Superior temporal gyrus (tissue), 1 donor: ENCODE results near the gene DRAM1.

Experiments
- DNase-seq: peaks from one replicate; pipeline ENCODE4 v3.0.0-alpha.2; 2016; ENCODE audit errors: extremely low spot score

DRAM1 gene

DNA sequence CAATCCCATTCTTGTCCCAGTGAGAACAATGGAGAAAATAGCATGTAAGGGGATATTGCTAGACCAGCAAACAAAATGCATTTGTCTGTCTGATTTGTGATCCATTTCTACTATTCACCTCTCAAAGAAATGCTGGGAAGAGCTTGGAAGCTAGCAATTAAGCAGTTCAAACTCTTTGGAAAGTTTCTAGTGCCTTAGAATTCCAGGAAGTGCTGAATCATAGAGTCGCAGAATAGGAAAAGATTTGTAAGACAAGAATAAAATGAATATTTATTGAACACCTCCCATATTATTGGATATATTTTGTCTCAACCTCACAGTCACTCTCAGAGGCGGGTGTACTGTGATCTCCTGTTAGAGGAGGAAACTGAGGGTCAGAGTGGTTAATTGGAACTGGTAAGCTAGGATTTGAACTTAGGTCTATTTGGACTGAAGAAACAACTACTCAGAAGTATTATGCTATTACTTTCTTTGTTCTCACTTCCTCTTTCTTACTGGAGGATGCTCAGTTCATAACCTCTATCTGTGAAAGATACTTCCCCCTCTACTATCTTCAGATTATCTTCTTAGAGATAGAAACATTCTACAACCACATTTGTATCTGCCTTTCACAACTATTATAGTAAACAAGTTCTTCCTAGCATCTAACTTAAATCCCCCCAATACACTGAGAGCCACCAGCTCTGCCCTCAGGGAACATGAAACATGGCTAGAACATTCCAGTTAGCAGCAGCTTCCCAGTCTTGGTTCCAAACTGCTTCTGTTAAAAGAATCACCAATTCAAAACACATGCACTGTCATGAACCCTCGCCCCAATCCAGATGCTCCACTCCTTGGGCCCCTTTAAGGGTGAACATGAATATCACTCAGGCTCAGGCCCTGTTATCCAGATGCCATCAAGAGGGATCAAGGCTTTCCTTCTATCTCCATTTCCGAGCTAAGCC lies 64.2 kb downstream of the DRAM1 start:
- DNase-seq, result no peak

DNA sequence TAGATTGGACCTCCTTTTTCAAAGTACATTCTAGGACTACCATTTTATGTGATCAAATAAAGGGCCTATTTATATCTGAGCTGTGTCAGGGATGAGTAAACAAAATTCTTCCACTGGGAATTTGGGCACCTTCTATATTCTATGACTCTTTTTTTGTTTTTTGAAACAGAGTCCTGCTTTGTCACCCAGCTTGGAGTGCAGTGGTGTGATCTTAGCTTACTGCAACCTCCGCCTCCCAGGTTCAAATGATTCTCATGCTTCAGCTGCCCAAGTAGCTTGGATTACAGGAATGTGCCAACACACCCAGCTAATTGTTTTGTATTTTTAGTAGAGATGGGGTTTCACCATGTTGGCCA lies 64.8 kb downstream of the DRAM1 start:
- DNase-seq, result no peak

GRCh38 chr12:101945369-101946232 lies 68.2 kb downstream of the DRAM1 start:
- no peak for DNase-seq

- DNase-seq, result no peak
Observed at GRCh38 chr12:101946233-101946611, 68.8 kb downstream of the DRAM1 start.

- DNase-seq, result no peak
Observed at GRCh38 chr12:101947316-101947715, 69.9 kb downstream of the DRAM1 start.

DNA sequence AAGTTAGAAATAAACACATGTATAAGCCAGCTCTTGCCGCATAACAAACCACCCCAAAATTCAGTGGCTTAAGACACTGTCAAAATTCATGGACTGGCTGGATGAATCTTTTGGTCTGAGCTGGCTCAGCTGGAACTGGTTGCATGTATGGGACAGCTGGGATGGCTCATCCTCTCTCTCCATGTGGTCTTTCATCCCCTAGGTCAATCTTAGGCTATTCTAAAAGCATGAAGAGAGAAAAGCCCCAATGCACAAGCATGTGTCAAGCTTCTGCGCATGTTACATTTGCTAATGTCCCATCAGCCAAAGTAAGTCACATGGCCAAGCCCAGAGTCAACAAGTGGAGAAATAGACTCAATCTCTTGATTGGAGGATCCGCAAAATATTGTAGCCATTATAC lies 71.0 kb downstream of the DRAM1 start:
- DNase-seq, result no peak

DNA sequence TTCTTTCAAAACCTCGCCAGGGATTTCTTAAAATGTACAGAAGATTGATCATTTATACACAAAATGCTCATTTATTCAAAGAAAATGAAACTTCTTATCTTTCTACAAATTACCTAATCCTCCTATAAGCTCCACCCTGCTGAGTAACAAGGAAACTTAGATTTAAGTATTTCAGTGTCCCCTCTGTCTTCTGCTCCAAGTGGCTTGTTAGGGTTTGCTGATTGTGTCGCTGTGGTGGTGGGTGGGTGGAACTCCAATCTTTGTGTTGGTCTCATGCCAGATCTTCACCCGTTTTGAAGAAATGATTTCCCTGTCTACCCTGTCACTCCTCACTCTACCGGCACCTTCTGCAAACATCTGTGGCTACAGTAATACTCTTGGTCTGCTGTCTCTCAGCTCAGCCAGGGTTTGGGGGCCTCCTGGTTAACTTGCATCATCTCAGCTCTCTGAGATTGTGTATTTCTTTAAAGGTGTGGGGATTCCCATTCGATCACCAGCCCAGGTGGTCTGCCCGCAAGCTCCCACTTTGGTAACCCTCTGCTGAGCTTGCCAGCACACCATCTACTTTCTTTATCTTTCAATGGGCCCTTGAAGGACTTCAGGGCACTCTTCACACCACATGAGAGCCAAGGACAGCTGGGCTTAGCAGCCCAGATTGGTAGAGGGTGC lies 73.8 kb downstream of the DRAM1 start:
- no peak for DNase-seq

DNA sequence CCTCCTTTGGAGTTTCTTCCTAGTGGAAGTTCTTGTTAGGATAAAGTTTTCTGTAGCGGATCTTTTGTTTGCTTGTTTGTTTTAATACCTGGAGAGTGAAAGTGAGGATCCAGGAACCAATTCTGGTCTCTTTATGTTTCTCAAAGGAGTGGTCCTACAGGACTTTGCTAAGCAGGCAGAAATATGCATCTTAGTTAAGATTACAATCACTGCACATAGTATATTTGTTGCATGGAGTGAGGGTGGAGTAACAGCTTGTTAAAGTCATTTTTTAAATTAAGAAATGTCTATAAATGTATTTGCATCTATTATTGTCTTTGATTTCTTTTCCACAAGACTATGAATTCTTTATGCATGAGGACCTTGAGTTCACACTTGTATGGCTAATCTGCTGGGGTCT lies 76.7 kb downstream of the DRAM1 start:
- no peak for DNase-seq

- DNase-seq, result no peak
Observed at GRCh38 chr12:101954676-101955075, 77.3 kb downstream of the DRAM1 start.

DNA sequence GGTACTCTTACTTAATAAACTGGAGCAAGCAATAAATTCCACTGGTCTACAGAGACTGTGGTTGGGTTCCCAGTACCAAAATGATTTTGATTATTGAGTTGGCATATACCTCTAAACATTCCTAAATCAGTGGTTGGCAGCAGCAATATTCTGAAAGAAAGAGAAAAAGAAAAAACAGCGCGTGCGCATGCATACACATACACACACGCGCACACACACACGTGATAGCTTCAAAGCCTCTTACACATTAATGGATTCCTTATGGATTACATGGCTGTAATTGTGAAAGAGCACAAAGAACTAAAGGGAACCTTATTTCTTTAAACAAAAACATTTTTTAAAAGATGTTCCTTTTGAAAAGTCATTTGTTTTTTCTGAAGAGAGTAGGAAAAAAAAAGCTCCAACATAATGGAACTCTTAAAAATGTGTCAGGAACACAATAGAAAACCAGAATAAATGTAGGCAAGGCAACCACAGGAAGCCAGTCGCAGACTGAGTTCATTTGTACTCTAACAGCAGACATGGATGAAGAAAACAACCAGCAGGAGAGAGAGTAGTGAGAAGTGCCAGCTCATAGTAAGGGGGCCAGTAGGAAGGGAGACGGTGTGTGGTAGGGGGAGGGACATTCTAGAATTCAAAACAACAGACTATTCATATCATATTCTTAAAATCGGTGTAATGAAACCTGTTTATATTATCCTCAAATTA lies 80.0 kb downstream of the DRAM1 start:
- no peak for DNase-seq

- no peak for DNase-seq
Observed at GRCh38 chr12:101959607-101960006, 82.2 kb downstream of the DRAM1 start.

DNA sequence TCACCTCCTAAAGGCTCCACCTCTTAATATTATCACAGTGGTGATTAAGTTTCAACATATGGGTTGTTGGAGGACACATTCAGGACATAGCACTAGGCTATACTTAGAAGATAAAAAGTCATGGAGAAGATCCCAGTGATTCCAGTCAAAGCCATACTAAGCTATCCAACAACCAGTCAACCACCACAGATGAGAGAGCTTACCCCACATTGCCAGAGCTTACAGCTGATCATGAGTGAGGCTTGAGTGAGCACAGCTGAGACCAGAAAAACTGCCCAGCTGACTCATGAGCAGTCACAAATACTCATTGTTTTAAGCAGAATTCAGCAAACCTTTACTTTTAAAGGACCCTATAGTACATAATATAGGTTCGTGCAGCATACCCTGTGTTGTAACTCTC lies 85.1 kb downstream of the DRAM1 start:
- no peak for DNase-seq

DNA sequence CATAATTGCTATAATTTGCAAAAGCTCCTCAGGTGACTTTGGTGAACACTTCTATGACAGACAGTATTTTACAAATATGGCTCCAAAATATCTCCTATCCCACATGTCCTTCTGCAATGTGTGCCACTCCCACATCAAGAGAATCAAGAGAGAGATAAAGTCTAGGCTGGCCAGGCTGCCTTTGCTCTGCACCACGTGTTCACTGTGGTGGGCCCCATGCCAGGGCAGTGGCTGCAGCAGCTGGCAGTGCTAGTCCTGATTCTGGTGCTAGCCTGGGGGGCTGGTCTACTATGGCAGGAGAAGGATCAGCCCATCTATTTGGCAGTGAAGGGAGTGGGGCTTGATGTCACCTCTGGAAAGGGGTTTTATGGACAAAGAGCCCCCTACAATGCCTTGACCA lies 86.3 kb downstream of the DRAM1 start:
- DNase-seq, result no peak

DNA sequence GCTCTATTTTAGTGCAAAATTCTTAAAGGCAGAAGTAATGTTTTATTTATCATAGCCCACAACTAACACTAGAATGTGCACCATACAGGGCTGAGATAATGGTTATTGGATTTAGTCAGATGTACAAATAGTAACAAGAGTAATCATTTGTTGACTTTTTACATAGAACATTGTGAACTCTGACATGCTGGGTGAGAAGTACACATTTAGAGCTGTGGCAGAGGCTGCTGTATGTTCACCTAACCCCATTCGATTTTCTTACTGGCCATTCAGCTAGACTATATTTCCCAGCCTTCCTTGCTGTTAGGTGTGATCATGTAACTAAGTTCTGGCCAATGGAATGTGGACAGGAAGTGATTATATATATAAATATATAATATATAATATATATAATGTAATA lies 89.1 kb downstream of the DRAM1 start:
- DNase-seq, result no peak

- no peak for DNase-seq
Observed at GRCh38 chr12:101967506-101967905, 90.1 kb downstream of the DRAM1 start.

- DNase-seq, result no peak
Observed at GRCh38 chr12:101968770-101969169, 91.4 kb downstream of the DRAM1 start.
